GM19467 (cell line): ENCODE data around the gene LPAR3.
"Not testable (repeated sequence)": the region's sequence is repeated elsewhere in the genome, so short reads cannot be mapped to it uniquely, and the experiment has no call there.

Experiments
- ATAC-seq: cut with Tn5 transposase; IDR thresholded peaks from one replicate; pipeline ENCODE4 v1.9.1; 2021; ENCODE audit warnings: mild to moderate bottlenecking, moderate library complexity; ENCODE audit not compliant: unreplicated experiment

Gene LPAR3

GRCh38 chr1:84892705-84893618 lies at the start of gene LPAR3:
TSS of gene LPAR3 (minus strand) at chr1:84893206. CDS start at chr1:84866120, 27,086 bp downstream.
- ATAC-seq: no peak

GRCh38 chr1:84941843-84942242 lies 48.8 kb upstream of the LPAR3 start:
- no peak for ATAC-seq

GRCh38 chr1:84940481-84940880 lies 47.5 kb upstream of the LPAR3 start:
- no peak for ATAC-seq

GRCh38 chr1:84939761-84940160 lies 46.8 kb upstream of the LPAR3 start:
- no peak for ATAC-seq

GRCh38 chr1:84939151-84939550 lies 46.1 kb upstream of the LPAR3 start:
- ATAC-seq: no peak

GRCh38 chr1:84936116-84936810 lies 43.3 kb upstream of the LPAR3 start:
- no peak for ATAC-seq

- no peak for ATAC-seq
Observed at GRCh38 chr1:84933011-84933611, 40.1 kb upstream of the LPAR3 start.

GRCh38 chr1:84930831-84931230 lies 37.8 kb upstream of the LPAR3 start:
- no peak for ATAC-seq

- ATAC-seq: no peak
Observed at GRCh38 chr1:84930329-84930728, 37.3 kb upstream of the LPAR3 start.

- ATAC-seq: no peak
Observed at GRCh38 chr1:84929581-84929980, 36.6 kb upstream of the LPAR3 start.

GRCh38 chr1:84928979-84929378 lies 36.0 kb upstream of the LPAR3 start:
- no peak for ATAC-seq

- no peak for ATAC-seq
Observed at GRCh38 chr1:84923317-84923716, 30.3 kb upstream of the LPAR3 start.

GRCh38 chr1:84920159-84920558 lies 27.2 kb upstream of the LPAR3 start:
- ATAC-seq: no peak

- no peak for ATAC-seq
Observed at GRCh38 chr1:84919461-84919970, 26.5 kb upstream of the LPAR3 start.

- no peak for ATAC-seq
Observed at GRCh38 chr1:84918726-84919336, 25.8 kb upstream of the LPAR3 start.

GRCh38 chr1:84916897-84917296 lies 23.9 kb upstream of the LPAR3 start:
- ATAC-seq: no peak

- ATAC-seq: no peak
Observed at GRCh38 chr1:84913555-84913892, 20.5 kb upstream of the LPAR3 start.

GRCh38 chr1:84912726-84913554 lies 19.9 kb upstream of the LPAR3 start:
- ATAC-seq: no peak

GRCh38 chr1:84908746-84909464 lies 15.9 kb upstream of the LPAR3 start:
- ATAC-seq: not testable (repeated sequence)
